ENCODE results near the gene FOXP1.

Gene FOXP1

GRCh38 chr3:71510510-71510909 lies 73.0 kb downstream of the FOXP1 start:
- peak; percentile 85 for DNase-seq (ENCODE audit: low read depth, low spot score)
- H3K4me3 ChIP-seq (ENCODE audit: low read depth, low read length) = no peak overlapping the region
- in situ Hi-C loops (cut with HindIII; ENCODE audit: low sequenced_read_pairs) = no loop called here
- peak; percentile 58 for TF ChIP-seq CTCF (IDR thresholded peaks at IDR 0.05; ENCODE audit: low read depth, low read length)

- no peak overlapping the region for H3K4me3 ChIP-seq (ENCODE audit: low read depth, low read length)
- no peak for TF ChIP-seq CTCF (IDR thresholded peaks at IDR 0.05; ENCODE audit: low read depth, low read length)
- peak; percentile 48 for DNase-seq (ENCODE audit: low read depth, low spot score)
- in situ Hi-C loops (cut with HindIII; ENCODE audit: low sequenced_read_pairs) = no loop called here
Observed at GRCh38 chr3:71509066-71509465, 74.5 kb downstream of the FOXP1 start.

- TF ChIP-seq CTCF (IDR thresholded peaks at IDR 0.05; ENCODE audit: low read depth, low read length) = no peak
- no peak for DNase-seq (ENCODE audit: low read depth, low spot score)
- in situ Hi-C loops (cut with HindIII; ENCODE audit: low sequenced_read_pairs) = no loop called here
- no peak overlapping the region for H3K4me3 ChIP-seq (ENCODE audit: low read depth, low read length)
Observed at GRCh38 chr3:71505767-71506350, 77.7 kb downstream of the FOXP1 start.

- DNase-seq (ENCODE audit: low read depth, low spot score) = peak; percentile 96
- no peak overlapping the region for H3K4me3 ChIP-seq (ENCODE audit: low read depth, low read length)
- in situ Hi-C loops (cut with HindIII; ENCODE audit: low sequenced_read_pairs) = no loop called here
- TF ChIP-seq CTCF (IDR thresholded peaks at IDR 0.05; ENCODE audit: low read depth, low read length) = no peak
Observed at GRCh38 chr3:71504250-71505036, 79.1 kb downstream of the FOXP1 start.

GRCh38 chr3:71503525-71504249 lies 79.8 kb downstream of the FOXP1 start:
- H3K4me3 ChIP-seq (ENCODE audit: low read depth, low read length) = no peak overlapping the region
- TF ChIP-seq CTCF (IDR thresholded peaks at IDR 0.05; ENCODE audit: low read depth, low read length) = no peak
- no peak for DNase-seq (ENCODE audit: low read depth, low spot score)
- in situ Hi-C loops (cut with HindIII; ENCODE audit: low sequenced_read_pairs) = no loop called here

GRCh38 chr3:71502066-71502625 lies 81.4 kb downstream of the FOXP1 start:
- no peak for TF ChIP-seq CTCF (IDR thresholded peaks at IDR 0.05; ENCODE audit: low read depth, low read length)
- DNase-seq (ENCODE audit: low read depth, low spot score) = no peak
- no peak overlapping the region for H3K4me3 ChIP-seq (ENCODE audit: low read depth, low read length)
- in situ Hi-C loops (cut with HindIII; ENCODE audit: low sequenced_read_pairs) = no loop called here

Data from astrocyte of the spinal cord (primary cell).